GM12892 (cell line): ENCODE measurements around the gene HLF.

Source experiments
- POLR2A ChIP-seq: IDR thresholded peaks from 2 replicates; pipeline ENCODE4 v1.6.1; 2011; ENCODE audit warnings: low read depth, low read length, control low read depth
- POLR2AphosphoS5 ChIP-seq: IDR thresholded peaks from 2 replicates; pipeline ENCODE4 v1.6.1; 2011; ENCODE audit warnings: low read depth, low read length, control low read depth

DNA sequence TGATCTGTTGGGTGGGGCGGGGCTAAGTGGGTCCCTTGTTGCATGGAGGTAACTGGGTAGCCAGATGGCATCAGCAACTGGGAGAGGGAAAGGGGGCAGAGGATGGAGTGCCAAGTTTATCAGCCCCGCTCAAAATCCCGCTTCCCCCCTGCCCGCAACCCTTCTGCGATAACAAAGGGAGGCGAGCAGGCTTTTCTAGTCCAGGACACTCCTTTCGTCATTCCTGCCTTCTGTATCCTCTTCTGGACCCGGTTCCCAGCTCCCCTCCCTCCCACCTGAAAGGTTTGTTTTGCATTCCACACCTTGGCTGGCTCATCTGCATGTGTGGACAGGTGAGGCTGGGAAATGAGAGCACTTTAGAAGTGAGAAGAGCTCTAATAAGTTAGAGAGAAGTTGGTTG is 53.3 kb downstream of the HLF start:
- TF ChIP-seq POLR2A (no peak), POLR2AphosphoS5 (no peak)
